H1 (cell line): ENCODE measurements around the gene RAB40C. TPM values are rescaled to one million over a fixed set of nuclear protein-coding genes. Genes with fewer than 3 reads are reported as not detected.

Experiments
- CTCF ChIA-PET: fragments of 300-600 bp; sonication (Branson Sonifier 250); formaldehyde crosslinking; loops from one replicate; lab custom pipeline; 2021; ENCODE audit not compliant: partially characterized antibody; lab: Charles Lee
- POLR2A ChIA-PET: fragments of 300-600 bp; sonication (Branson Sonifier 250); formaldehyde crosslinking; loops from one replicate; lab custom pipeline; 2021; ENCODE audit warnings: inconsistent platforms; ENCODE audit not compliant: partially characterized antibody; lab: Charles Lee
- DNase-seq, 2 experiments: peaks; one replicate each; pipeline versions ENCODE4 v3.0.0 to v3.0.0-alpha.2; 2010 to 2022; ENCODE audit warnings: low spot score in 2 of 2, low read depth in 1 of 2, mixed read lengths in 1 of 2
- FAIRE-seq: peaks from 2 replicates; lab custom pipeline; 2011; peaks lifted over from hg19 to GRCh38; lab: Jason Lieb, UNC
- H2AFZ ChIP-seq: 2 replicates; pipeline ENCODE4 v1.8.1; 2012; ENCODE audit warnings: low read length, inconsistent platforms
- H2AK5ac ChIP-seq: 2 replicates; pipeline ENCODE4 v1.6.1; 2013; ENCODE audit warnings: low read depth, low read length
- H2BK120ac ChIP-seq: replicated peaks from 2 replicates; pipeline ENCODE3; 2013; ENCODE audit warnings: low read depth, low read length, inconsistent platforms
- H2BK12ac ChIP-seq: 2 replicates; pipeline ENCODE4 v1.6.1; 2013; ENCODE audit warnings: low read depth, low read length
- H2BK15ac ChIP-seq: 2 replicates; pipeline ENCODE4 v1.6.1; 2013; ENCODE audit warnings: low read length
- H2BK20ac ChIP-seq: 2 replicates; pipeline ENCODE4 v1.6.1; 2013; ENCODE audit warnings: low read length
- H2BK5ac ChIP-seq: 2 replicates; pipeline ENCODE4 v1.6.1; 2013; ENCODE audit warnings: low read depth, low read length
- H3K14ac ChIP-seq: 2 replicates; pipeline ENCODE4 v1.6.1; 2013; ENCODE audit warnings: inconsistent platforms; ENCODE audit not compliant: insufficient read length
- H3K18ac ChIP-seq: 2 replicates; pipeline ENCODE4 v1.6.1; 2013; ENCODE audit warnings: low read length; ENCODE audit errors: extremely low read depth
- H3K23ac ChIP-seq: 2 replicates; pipeline ENCODE4 v1.6.1; 2013; ENCODE audit warnings: inconsistent platforms; ENCODE audit not compliant: insufficient read length
- H3K23me2 ChIP-seq: 2 replicates; pipeline ENCODE4 v1.6.1; 2013; ENCODE audit warnings: low read depth, low read length
- H3K27ac ChIP-seq: 2 replicates; pipeline ENCODE4 v1.6.1; 2011; ENCODE audit warnings: low read depth, low read length, inconsistent platforms
- H3K27me3 ChIP-seq, 4 experiments: replicated peaks in 1 of 4; 1 replicate in 1 of 4; 2 replicates in 3 of 4; pipeline versions ENCODE4 v1.6.1 to v1.8.1; 2011 to 2013; ENCODE audit warnings: low read length in 3 of 4, mild to moderate bottlenecking in 3 of 4, inconsistent platforms in 2 of 4, mixed read lengths in 2 of 4, moderate library complexity in 1 of 4; ENCODE audit not compliant: control insufficient read depth in 3 of 4, insufficient read depth in 3 of 4; ENCODE audit errors: extremely low read depth in 1 of 4
- H3K36me3 ChIP-seq, 4 experiments: 2 replicates each; pipeline versions ENCODE4 v1.6.1 to v1.8.1; 2011 to 2013; ENCODE audit warnings: mild to moderate bottlenecking in 4 of 4, low read length in 3 of 4, moderate library complexity in 2 of 4, control low read depth in 1 of 4, inconsistent platforms in 1 of 4; ENCODE audit not compliant: insufficient read depth in 4 of 4, control insufficient read depth in 2 of 4
- H3K4ac ChIP-seq: replicated peaks from 2 replicates; pipeline ENCODE3; 2013; ENCODE audit warnings: low read length, low read depth, mixed read lengths, inconsistent platforms; ENCODE audit not compliant: insufficient read length
- H3K4me1 ChIP-seq, 4 experiments: replicated peaks in 1 of 4; 1 replicate in 1 of 4; 2 replicates in 3 of 4; pipeline versions ENCODE4 v1.6.1 to v1.8.1; 2011 to 2013; ENCODE audit warnings: low read length in 3 of 4, inconsistent platforms in 2 of 4, mixed read lengths in 1 of 4; ENCODE audit not compliant: insufficient read depth in 4 of 4, control insufficient read depth in 3 of 4
- H3K4me2 ChIP-seq, 2 experiments: 2 replicates each; pipeline versions ENCODE4 v1.6.1 to v1.8.1; 2011 to 2013; ENCODE audit warnings: low read depth in 2 of 2, low read length in 2 of 2, control low read depth in 1 of 2, inconsistent platforms in 1 of 2, mild to moderate bottlenecking in 1 of 2; ENCODE audit not compliant: insufficient read depth in 1 of 2
- H3K4me3 ChIP-seq, 4 experiments: fragments of 200-600, 300-600 bp in 1 of 4; sonication (generic), shearing (Covaris generic), sonication (Bioruptor Twin) in 1 of 4; 2 replicates each; pipeline versions ENCODE4 v1.5.1 to v1.8.1; 2011 to 2016; ENCODE audit warnings: low read length in 4 of 4, low read depth in 3 of 4, control low read depth in 2 of 4, inconsistent platforms in 2 of 4, mild to moderate bottlenecking in 2 of 4, mixed read lengths in 1 of 4, moderate library complexity in 1 of 4; ENCODE audit not compliant: insufficient read depth in 2 of 4; ENCODE audit errors: extremely low read depth in 1 of 4
- H3K56ac ChIP-seq: replicated peaks from 2 replicates; pipeline ENCODE3; 2013; ENCODE audit warnings: low read depth, mild to moderate bottlenecking, mixed read lengths, low read length, inconsistent platforms; ENCODE audit not compliant: insufficient read length
- H3K79me1 ChIP-seq: 2 replicates; pipeline ENCODE4 v1.6.1; 2013; ENCODE audit warnings: low read depth, low read length, control low read depth
- H3K79me2 ChIP-seq, 2 experiments: 2 replicates each; pipeline versions ENCODE4 v1.6.1 to v1.8.1; 2012 to 2013; ENCODE audit warnings: low read length in 2 of 2, mild to moderate bottlenecking in 2 of 2, inconsistent platforms in 1 of 2; ENCODE audit not compliant: insufficient read depth in 2 of 2, control insufficient read depth in 1 of 2
- H3K9ac ChIP-seq, 4 experiments: replicated peaks in 1 of 4; 1 replicate in 1 of 4; 2 replicates in 3 of 4; pipeline versions ENCODE4 v1.6.1 to v1.8.1; 2011 to 2013; ENCODE audit warnings: low read depth in 3 of 4, low read length in 3 of 4, control low read depth in 2 of 4, mild to moderate bottlenecking in 2 of 4, moderate library complexity in 2 of 4, inconsistent platforms in 1 of 4; ENCODE audit errors: extremely low read depth in 1 of 4
- H3K9me3 ChIP-seq, 2 experiments: 2 replicates each; pipeline versions ENCODE4 v1.6.1 to v1.8.1; 2012 to 2013; ENCODE audit warnings: mild to moderate bottlenecking in 2 of 2, moderate library complexity in 2 of 2, control low read depth in 1 of 2, inconsistent platforms in 1 of 2, low read depth in 1 of 2, low read length in 1 of 2, mixed read lengths in 1 of 2; ENCODE audit not compliant: insufficient read depth in 2 of 2
- H4K20me1 ChIP-seq, 2 experiments: replicated peaks in 1 of 2; 2 replicates each; pipeline versions ENCODE3 to v1.8.1; 2011 to 2013; ENCODE audit warnings: inconsistent platforms in 2 of 2, low read length in 2 of 2, mild to moderate bottlenecking in 1 of 2; ENCODE audit not compliant: insufficient read depth in 2 of 2, control insufficient read depth in 1 of 2
- H4K5ac ChIP-seq: 2 replicates; pipeline ENCODE4 v1.6.1; 2013; ENCODE audit warnings: low read length, low read depth, mixed read lengths, inconsistent platforms; ENCODE audit not compliant: insufficient read length
- H4K8ac ChIP-seq: 2 replicates; pipeline ENCODE4 v1.8.0; 2013; ENCODE audit warnings: mild to moderate bottlenecking, moderate library complexity, low read length, inconsistent platforms; ENCODE audit not compliant: insufficient read depth; ENCODE audit errors: extremely low read depth
- H4K91ac ChIP-seq: replicated peaks from 2 replicates; pipeline ENCODE3; 2013; ENCODE audit warnings: low read length, mixed read lengths, inconsistent platforms; ENCODE audit not compliant: insufficient read length
- BACH1 ChIP-seq: IDR thresholded peaks from 2 replicates; pipeline ENCODE4 v1.6.1; 2012; ENCODE audit warnings: low read length, improper control_type of control experiment
- BRCA1 ChIP-seq: IDR thresholded peaks from 2 replicates; pipeline ENCODE4 v1.6.1; 2012; ENCODE audit warnings: low read depth, low read length, improper control_type of control experiment
- CHD1 ChIP-seq: IDR thresholded peaks from 2 replicates; pipeline ENCODE4 v1.6.1; 2012; ENCODE audit warnings: low read depth, low read length, improper control_type of control experiment
- CTBP2 ChIP-seq: IDR thresholded peaks from 2 replicates; pipeline ENCODE4 v1.7.0; 2011; ENCODE audit warnings: borderline replicate concordance, mild to moderate bottlenecking, moderate library complexity, mixed read lengths, low read length; ENCODE audit not compliant: insufficient read depth, insufficient read length
- EZH2 ChIP-seq: fragments of 200-600 bp; sonication (generic); IDR thresholded peaks from 2 replicates; pipeline ENCODE4 v1.7.1; 2012; ENCODE audit warnings: low read depth, mild to moderate bottlenecking, moderate library complexity, low read length, inconsistent platforms; ENCODE audit not compliant: severe bottlenecking
- GABPA ChIP-seq: IDR thresholded peaks from 2 replicates; pipeline ENCODE4 v1.6.1; 2011; ENCODE audit warnings: mild to moderate bottlenecking, low read length, moderate library complexity, borderline replicate concordance; ENCODE audit not compliant: insufficient read depth
- MAFK ChIP-seq: IDR thresholded peaks from 2 replicates; pipeline ENCODE4 v1.6.1; 2012; ENCODE audit warnings: low read depth, mild to moderate bottlenecking, improper control_type of control experiment, low read length
- PHF8 ChIP-seq: fragments of 200-600 bp; sonication (generic); conservative IDR thresholded peaks from 2 replicates; pipeline ENCODE4 v1.7.1; 2012; ENCODE audit warnings: low read depth, mild to moderate bottlenecking, inconsistent platforms, low read length, moderate library complexity
- POU5F1 ChIP-seq: IDR thresholded peaks from 2 replicates; pipeline ENCODE4 v1.6.1; 2011; ENCODE audit warnings: low read depth, mild to moderate bottlenecking, low read length, moderate library complexity
- SP2 ChIP-seq: IDR thresholded peaks from 2 replicates; pipeline ENCODE4 v1.6.1; 2012; ENCODE audit warnings: mild to moderate bottlenecking, low read length, inconsistent platforms
- SRF ChIP-seq: IDR thresholded peaks from 2 replicates; pipeline ENCODE4 v1.6.1; 2011; ENCODE audit warnings: mild to moderate bottlenecking, low read depth, low read length, moderate library complexity
- TEAD4 ChIP-seq: IDR thresholded peaks from 2 replicates; pipeline ENCODE4 v1.6.1; 2012; ENCODE audit warnings: low read depth, low read length, inconsistent platforms, mixed read lengths
- USF2 ChIP-seq: IDR thresholded peaks from 2 replicates; pipeline ENCODE4 v1.6.1; 2011; ENCODE audit warnings: low read length, improper control_type of control experiment
- YY1 ChIP-seq: IDR thresholded peaks from 2 replicates; pipeline ENCODE4 v1.6.1; 2011; ENCODE audit warnings: low read depth, mild to moderate bottlenecking, low read length
- WGBS, 2 experiments: shearing (Covaris generic) in 1 of 2; methylation state at CpG; one replicate each; pipeline versions ENCODE4 v1.1.6 to v1.1.7; 2013 to 2015; ENCODE audit warnings: low lambda C conversion rate in 2 of 2, mixed read lengths in 2 of 2, inconsistent platforms in 1 of 2, low coverage in 1 of 2, missing lambda C conversion rate in 1 of 2; ENCODE audit not compliant: insufficient replicate concordance in 2 of 2, insufficient coverage in 1 of 2, insufficient read length in 1 of 2; ENCODE audit errors: extremely low coverage in 1 of 2, missing lambda C conversion rate in 1 of 2; 5-methylcytosine and 5-hydroxymethylcytosine counted together
- polyA plus RNA-seq, 7 experiments: library from polyadenylated mRNA; depleted of rRNA in 3 of 7; stranded (reverse) in 5 of 7; unstranded in 2 of 7; fragments of >200 nt in 5 of 7; fragments of 200-250 nt in 2 of 7; gene quantifications; 1 replicate in 5 of 7; 2 replicates in 1 of 7; 4 replicates in 1 of 7; pipeline versions ENCODE4 v1.2.1 to v1.2.3, GENCODE V29; 2011 to 2013; ENCODE audit warnings: missing spikeins in 2 of 7, mixed read lengths in 2 of 7
- total RNA-seq: library from RNA; stranded (reverse); fragmentation: NEBNext Ultra II Directional; extraction: Animal tissue kit (Norgen Biotek cat#: 25700); gene quantifications from 2 replicates; pipeline ENCODE4 v1.2.1, GENCODE V29; 2021

The RAB40C gene
- total and polyA plus RNA-seq, 2 of the 8 experiments (the other 6 are each of a cell fraction or from before 2014, with no cell fraction given) = 13.9 to 15.6 TPM

- Histone ChIP-seq H2BK12ac (no peak overlapping the region), H3K27ac (no peak overlapping the region), H4K8ac (no peak overlapping the region), H3K14ac (no peak overlapping the region), H2BK15ac (no peak overlapping the region), H3K4ac (no peak overlapping the region), H3K23ac (no peak overlapping the region), H2BK5ac (no peak overlapping the region), H3K36me3 (peaks cover 0 to 40% (median 2%) of the 10 kb centered on the region in 4 experiments; a peak in 3 of 8 replicates), H3K79me2 (no peaks in the 10 kb centered on the region), H3K79me1 (no peaks in the 10 kb centered on the region), H3K4me2 (no peak overlapping the region), H3K23me2 (no peaks in the 10 kb centered on the region), H2AFZ (no peak overlapping the region), H3K27me3 (no peaks in the 10 kb centered on the region), H4K91ac (no peak overlapping the region), H3K56ac (no peak overlapping the region), H4K5ac (no peak overlapping the region), H3K9me3 (no peaks in the 10 kb centered on the region), H4K20me1 (peaks cover 0 to 2% of the 10 kb centered on the region in 2 experiments), H3K9ac (no peak overlapping the region), H2BK20ac (no peak overlapping the region), H3K18ac (no peak overlapping the region), H3K4me3 (no peak overlapping the region), H2BK120ac (no peak overlapping the region), H3K4me1 (peaks cover 0 to 8% (median 1%) of the 10 kb centered on the region in 4 experiments; a peak in 4 of 7 replicates), H2AK5ac (no peak overlapping the region)
- FAIRE-seq (no peak), DNase-seq (no peak)
- CTCF ChIA-PET = interaction anchor here (0.6 to 2.2 kb wide), 5 partner anchors 10 to 723 kb away, joined by 3 to 9 read pairs (median 4); no protein-coding TSS in a partner anchor
- POLR2A ChIA-PET = interaction anchor here (0.6 to 17.4 kb wide), 4 partner anchors 8 to 242 kb away, joined by 3 to 214 read pairs (median 3); partner anchors contain the start of genes JMJD8, RHBDL1, RHOT2 and STUB1
- 95% methylated on average over 10 of the region's 22 CpGs; no CpG with 5 or more reads in 1 of the 2 experiments for WGBS, 2 experiments
- TF ChIP-seq SRF = no peak
- TF ChIP-seq MAFK = no peak
- TF ChIP-seq USF2 = no peak
- no peak for TF ChIP-seq YY1
- no peak for TF ChIP-seq CHD1
- TF ChIP-seq SP2 = no peak
- no peak for TF ChIP-seq TEAD4
- TF ChIP-seq BACH1 = no peak
- no peak for TF ChIP-seq POU5F1
- TF ChIP-seq EZH2 = no peak
- TF ChIP-seq GABPA = no peak
- no peak for TF ChIP-seq CTBP2
- TF ChIP-seq PHF8 = no peak
- no peak for TF ChIP-seq BRCA1
These were observed 67.6 kb downstream of the RAB40C start for GRCh38 chr16:657487-657886.
